IMR-90 (cell line): Measurements from ENCODE around the gene PRDM2. TPM values are rescaled to one million over a fixed set of nuclear protein-coding genes. Genes with fewer than 3 reads are reported as not detected.

Source experiments
- ATAC-seq: fragments of 200-7000 bp; cut with Tn5 transposase; 2 replicates; pipeline ENCODE4 v1.9.1; 2020; ENCODE audit warnings: low read depth, mild to moderate bottlenecking, moderate library complexity
- BruUV-seq: library from RNA; stranded (reverse); fragments of 400-500 nt; replicated peaks from 2 replicates; lab custom pipeline; 2021; lab: Mats Ljungman, UMichigan
- CTCF ChIA-PET: fragments of 300-600 bp; formaldehyde crosslinking; extraction: SDS; loops from one replicate; lab custom pipeline; 2021; ENCODE audit warnings: antibody characterized with exemption; lab: Yijun Ruan, JAX
- POLR2A ChIA-PET: fragments of 300-600 bp; sonication (Branson Sonifier 250); formaldehyde crosslinking; loops from one replicate; lab custom pipeline; 2022; ENCODE audit warnings: antibody characterized with exemption; ENCODE audit not compliant: unreplicated experiment; lab: Charles Lee
- DNase-seq: peaks from one replicate; pipeline ENCODE4 v3.0.0; 2013
- H2AFZ ChIP-seq: replicated peaks from 2 replicates; pipeline ENCODE3; 2013; ENCODE audit warnings: low read length, mild to moderate bottlenecking; ENCODE audit not compliant: poor library complexity
- H2AK5ac ChIP-seq: 2 replicates; pipeline ENCODE4 v1.6.1; 2013; ENCODE audit warnings: low read depth, low read length, inconsistent platforms
- H2AK9ac ChIP-seq: replicated peaks from 2 replicates; pipeline ENCODE3; 2013; ENCODE audit warnings: mild to moderate bottlenecking, low read depth, low read length, moderate library complexity; ENCODE audit not compliant: poor library complexity
- H2BK120ac ChIP-seq: 2 replicates; pipeline ENCODE4 v1.6.1; 2013; ENCODE audit warnings: low read depth, low read length, inconsistent platforms
- H2BK15ac ChIP-seq: 3 replicates; pipeline ENCODE4 v1.6.1; 2013; ENCODE audit warnings: low read depth, low read length, inconsistent platforms
- H2BK20ac ChIP-seq: 2 replicates; pipeline ENCODE4 v1.6.1; 2013; ENCODE audit warnings: low read depth, mild to moderate bottlenecking, inconsistent platforms, low read length, moderate library complexity
- H2BK5ac ChIP-seq: 2 replicates; pipeline ENCODE4 v1.6.1; 2013; ENCODE audit warnings: mild to moderate bottlenecking, low read depth, low read length, inconsistent platforms; ENCODE audit not compliant: poor library complexity, severe bottlenecking
- H3K14ac ChIP-seq: replicated peaks from 2 replicates; pipeline ENCODE4 v1.6.1; 2013; ENCODE audit warnings: low read depth, low read length, inconsistent platforms
- H3K18ac ChIP-seq: 2 replicates; pipeline ENCODE4 v1.6.1; 2013; ENCODE audit warnings: low read depth, low read length, control low read depth
- H3K23ac ChIP-seq: 2 replicates; pipeline ENCODE4 v1.6.1; 2013; ENCODE audit warnings: low read depth, low read length, inconsistent platforms
- H3K27ac ChIP-seq: 2 replicates; pipeline ENCODE4 v1.5.1; 2013; ENCODE audit warnings: mild to moderate bottlenecking, control low read depth, low read length; ENCODE audit not compliant: insufficient read depth
- H3K27me3 ChIP-seq: 2 replicates; pipeline ENCODE4 v1.6.1; 2013; ENCODE audit warnings: low read length; ENCODE audit not compliant: control insufficient read depth, insufficient read depth
- H3K36me3 ChIP-seq: 2 replicates; pipeline ENCODE4 v1.6.1; 2013; ENCODE audit warnings: low read length, mixed read lengths; ENCODE audit not compliant: control insufficient read depth, insufficient read depth
- H3K4ac ChIP-seq: 2 replicates; pipeline ENCODE4 v1.6.1; 2013; ENCODE audit warnings: low read depth, low read length, inconsistent platforms
- H3K4me1 ChIP-seq: 2 replicates; pipeline ENCODE4 v1.6.1; 2013; ENCODE audit warnings: low read length, mixed read lengths; ENCODE audit not compliant: control insufficient read depth, insufficient read depth
- H3K4me2 ChIP-seq: 2 replicates; pipeline ENCODE4 v1.6.1; 2013; ENCODE audit warnings: low read depth, mild to moderate bottlenecking, control low read depth, low read length, moderate library complexity
- H3K4me3 ChIP-seq: 2 replicates; pipeline ENCODE4 v1.5.1; 2013; ENCODE audit warnings: low read depth, mild to moderate bottlenecking, control low read depth, low read length, moderate library complexity; ENCODE audit not compliant: insufficient read depth
- H3K56ac ChIP-seq: 2 replicates; pipeline ENCODE4 v1.6.1; 2013; ENCODE audit warnings: low read length, inconsistent platforms; ENCODE audit not compliant: insufficient read depth; ENCODE audit errors: extremely low read depth
- H3K79me1 ChIP-seq, 2 experiments: 2 replicates each; pipeline ENCODE4 v1.6.1; 2013; ENCODE audit warnings: low read length in 2 of 2, inconsistent platforms in 1 of 2, low read depth in 1 of 2
- H3K9ac ChIP-seq: 2 replicates; pipeline ENCODE4 v1.6.1; 2013; ENCODE audit warnings: low read depth, low read length, control low read depth
- H3K9me1 ChIP-seq: 2 replicates; pipeline ENCODE4 v1.6.1; 2013; ENCODE audit warnings: low read length, inconsistent platforms; ENCODE audit not compliant: insufficient read depth
- H3K9me3 ChIP-seq: 2 replicates; pipeline ENCODE4 v1.6.1; 2013; ENCODE audit warnings: low read length; ENCODE audit not compliant: control insufficient read depth, insufficient read depth
- H4K20me1 ChIP-seq: 2 replicates; pipeline ENCODE4 v1.6.1; 2013; ENCODE audit warnings: low read length, inconsistent platforms; ENCODE audit not compliant: insufficient read depth
- H4K5ac ChIP-seq: 2 replicates; pipeline ENCODE4 v1.6.1; 2013; ENCODE audit warnings: mild to moderate bottlenecking, low read depth, low read length, control low read depth
- H4K8ac ChIP-seq, 2 experiments: 2 replicates each; pipeline ENCODE4 v1.6.1; 2013; ENCODE audit warnings: low read depth in 2 of 2, low read length in 2 of 2, control low read depth in 1 of 2, inconsistent platforms in 1 of 2
- H4K91ac ChIP-seq: 2 replicates; pipeline ENCODE4 v1.6.1; 2013; ENCODE audit warnings: low read depth, low read length, inconsistent platforms; ENCODE audit not compliant: insufficient read depth
- CEBPB ChIP-seq: IDR thresholded peaks from 2 replicates; pipeline ENCODE4 v1.6.1; 2012; ENCODE audit warnings: low read depth, low read length, improper control_type of control experiment
- ELK1 ChIP-seq: fragments of 150-350 bp; IDR thresholded peaks from 2 replicates; pipeline ENCODE4 v1.6.1; 2016; ENCODE audit warnings: low read depth, mild to moderate bottlenecking, low read length, moderate library complexity, borderline replicate concordance
- MAZ ChIP-seq: IDR thresholded peaks from 2 replicates; pipeline ENCODE4 v1.6.1; 2012; ENCODE audit warnings: low read depth, mild to moderate bottlenecking, low read length, improper control_type of control experiment, moderate library complexity, borderline replicate concordance
- NFE2L2 ChIP-seq: fragments of 150-350 bp; IDR thresholded peaks from 2 replicates; pipeline ENCODE4 v1.6.1; 2016; ENCODE audit warnings: low read depth, mild to moderate bottlenecking, low read length
- RCOR1 ChIP-seq: IDR thresholded peaks from 2 replicates; pipeline ENCODE4 v1.6.1; 2012; ENCODE audit warnings: mild to moderate bottlenecking, low read length, improper control_type of control experiment; ENCODE audit not compliant: insufficient replicate concordance
- SMC3 ChIP-seq: fragments of 150-350 bp; IDR thresholded peaks from 2 replicates; pipeline ENCODE4 v1.6.1; 2016; ENCODE audit warnings: low read depth, mild to moderate bottlenecking, antibody characterized with exemption, low read length, moderate library complexity
- USF2 ChIP-seq: fragments of 150-350 bp; IDR thresholded peaks from 2 replicates; pipeline ENCODE4 v1.6.1; 2017; ENCODE audit warnings: mild to moderate bottlenecking, antibody characterized with exemption, low read length, low read depth
- WGBS, 2 experiments: methylation state at CpG; one replicate each; pipeline versions ENCODE4 v1.1.5 to v1.1.7; 2013; ENCODE audit warnings: missing lambda C conversion rate in 2 of 2; ENCODE audit not compliant: insufficient read length in 1 of 2; ENCODE audit errors: extremely low coverage in 2 of 2; 5-methylcytosine and 5-hydroxymethylcytosine counted together
- dilution Hi-C: fragments of 300-500 bp; cut with HindIII; formaldehyde crosslinking; loops from one replicate; pipeline ENCODE4 v1.14.3; 2018; ENCODE audit warnings: low sequenced_read_pairs; ENCODE audit not compliant: unreplicated experiment
- in situ Hi-C: fragments of 300-500 bp; cut with MboI; formaldehyde crosslinking; loops from 3 replicates; pipeline ENCODE4 v1.14.3; 2019; ENCODE audit warnings: low sequenced_read_pairs, inconsistent platforms, mixed read lengths
- intact Hi-C: fragments of 100-400 bp; cut with micrococcal nuclease; formaldehyde crosslinking; loops from 2 replicates; pipeline ENCODE4 v1.10.0; 2022
- polyA plus RNA-seq, 3 experiments: library from polyadenylated mRNA; depleted of rRNA; stranded (reverse); fragments of >200 nt; gene quantifications; 2 replicates each; pipeline ENCODE4 v1.2.3, GENCODE V29; 2012; ENCODE audit warnings: low replicate concordance in 1 of 3
- total RNA-seq: library from RNA; depleted of rRNA; stranded (reverse); fragments of >200 nt; gene quantifications from 2 replicates; pipeline ENCODE4 v1.2.3, GENCODE V29; 2012

Gene PRDM2
- total and polyA plus RNA-seq, 2 of the 4 experiments (the other 2 are of a cell fraction): 3.4 to 8.9 TPM

DNA sequence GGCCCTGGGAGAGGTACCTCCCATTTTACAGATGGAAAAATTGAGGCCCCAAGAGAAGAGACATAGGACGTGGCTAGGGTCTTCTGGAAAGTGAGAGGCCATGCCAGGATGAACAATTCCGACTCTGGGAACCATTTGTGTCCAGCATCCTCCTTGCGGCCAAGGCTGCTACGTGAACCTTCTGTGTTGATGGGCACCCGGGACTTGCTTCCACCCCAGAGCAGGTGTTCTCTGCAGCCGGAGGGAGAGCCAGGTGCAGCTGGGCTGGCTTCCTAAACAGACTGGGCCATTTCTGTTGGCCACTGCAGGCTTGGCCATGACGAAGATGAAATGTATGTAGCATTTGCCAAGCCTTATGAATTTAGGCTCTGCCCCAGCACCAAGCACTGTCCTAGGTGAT is 118.9 kb downstream of the PRDM2 start:
- no peak overlapping the region for H2AFZ ChIP-seq
- ChIA-PET POLR2A (no interaction called here), CTCF (no interaction called here)
- no peaks in the 10 kb centered on the region for H3K9me1 ChIP-seq
- ATAC-seq (no peak), DNase-seq (no peak)
- no peaks in the 10 kb centered on the region for H3K9me3 ChIP-seq
- in situ Hi-C loops: no loop called here
- H2BK20ac ChIP-seq: no peak overlapping the region
- dilution Hi-C loops: no loop called here
- H4K91ac ChIP-seq: no peak overlapping the region
- H3K4me2 ChIP-seq: no peak overlapping the region
- no peak overlapping the region for H2AK9ac ChIP-seq
- no peak overlapping the region for H3K4me3 ChIP-seq
- H3K4ac ChIP-seq: no peak overlapping the region
- 97% methylated on average over 4 of the region's 7 CpGs; no CpG with 5 or more reads in 1 of the 2 experiments for WGBS, 2 experiments
- H3K79me1 ChIP-seq: no peaks in the 10 kb centered on the region
- H4K20me1 ChIP-seq: no peaks in the 10 kb centered on the region; the same call in 1 of the 2 replicates
- no peak overlapping the region for H4K5ac ChIP-seq
- intact Hi-C loops: no loop called here
- no peak overlapping the region for H3K23ac ChIP-seq
- H3K27me3 ChIP-seq: no peaks in the 10 kb centered on the region
- H3K27ac ChIP-seq: no peak overlapping the region
- peaks cover 2% of the 10 kb centered on the region for H3K36me3 ChIP-seq
- no peak overlapping the region for H3K9ac ChIP-seq
- BruUV-seq: no TSS peak
- no peak overlapping the region for H3K18ac ChIP-seq
- H3K56ac ChIP-seq: no peak overlapping the region
- H4K8ac ChIP-seq: no peak overlapping the region
- no peak overlapping the region for H2BK120ac ChIP-seq
- no peak overlapping the region for H3K14ac ChIP-seq
- no peak overlapping the region for H2BK5ac ChIP-seq
- no peak overlapping the region for H2AK5ac ChIP-seq
- TF ChIP-seq USF2 (no peak), SMC3 (no peak), NFE2L2 (no peak), RCOR1 (no peak), MAZ (no peak), ELK1 (no peak), CEBPB (no peak)
- H2BK15ac ChIP-seq: no peak overlapping the region
- H3K4me1 ChIP-seq: no peaks in the 10 kb centered on the region
